Diencephalon (tissue), 1 donor: ENCODE data around the gene CLDN2. TPM values are rescaled to one million over a fixed set of nuclear protein-coding genes. Genes with fewer than 3 reads are reported as not detected.

ENCODE experiments used
- total RNA-seq: library from RNA; depleted of rRNA; stranded (reverse); fragments of >200 nt; gene quantifications from one replicate; pipeline ENCODE4 v1.2.3, GENCODE V29; 2014

The CLDN2 gene
- 0.69 TPM for total RNA-seq

GRCh38 chrX:106919932-106920452 is at the start of gene CLDN2:
TSS of gene CLDN2 (plus strand) at chrX:106920402. CDS start at chrX:106928229, 7,827 bp downstream.

GRCh38 chrX:106903291-106903824 is 16.8 kb upstream of the CLDN2 start, which contains the start of gene RIPPLY1:
TSS of gene RIPPLY1 (minus strand) at chrX:106903341. CDS start at chrX:106903287, 54 bp downstream.

Other genes with a start within 250 kb of the CLDN2 start
- gene RNF128, start 193.7 kb upstream of the CLDN2 start, total RNA-seq: 7.2 TPM
- 0.92 TPM for gene TBC1D8B, start 117.7 kb upstream of the CLDN2 start, total RNA-seq
- gene RIPPLY1, start 17.1 kb upstream of the CLDN2 start, total RNA-seq: not detected
- gene MORC4, start 79.8 kb downstream of the CLDN2 start, total RNA-seq: 7.6 TPM
- gene RBM41, start 198.4 kb downstream of the CLDN2 start, total RNA-seq: 25.6 TPM